Cortex of kidney (tissue), 1 donor: Measurements from ENCODE around the gene HDAC10.
"Not testable (repeated sequence)": the region's sequence is repeated elsewhere in the genome, so short reads cannot be mapped to it uniquely, and the experiment has no call there.

ENCODE experiments used
- DNase-seq: peaks from one replicate; lab custom pipeline; 2025; lab: John Stamatoyannopoulos, UW

HDAC10 gene

GRCh38 chr22:50216684-50217520 lies 34.2 kb downstream of the HDAC10 start:
- DNase-seq, result no peak

- no peak for DNase-seq
Measured at GRCh38 chr22:50216055-50216683, 34.9 kb downstream of the HDAC10 start.

GRCh38 chr22:50215297-50216054 lies 35.6 kb downstream of the HDAC10 start:
- DNase-seq, result no peak

GRCh38 chr22:50213263-50213662 lies 37.8 kb downstream of the HDAC10 start:
- DNase-seq, result no peak

- DNase-seq, result no peak
Measured at GRCh38 chr22:50211147-50211546, 39.9 kb downstream of the HDAC10 start.

- no peak for DNase-seq
Measured at GRCh38 chr22:50210378-50211139, 40.5 kb downstream of the HDAC10 start.

GRCh38 chr22:50209893-50210292 lies 41.2 kb downstream of the HDAC10 start:
- no peak for DNase-seq

GRCh38 chr22:50208939-50209892 lies 41.8 kb downstream of the HDAC10 start:
- no peak for DNase-seq

- no peak for DNase-seq
Measured at GRCh38 chr22:50208430-50208938, 42.6 kb downstream of the HDAC10 start.

GRCh38 chr22:50207383-50208140 lies 43.5 kb downstream of the HDAC10 start:
- no peak for DNase-seq

- DNase-seq, result no peak
Measured at GRCh38 chr22:50206599-50206998, 44.5 kb downstream of the HDAC10 start.

GRCh38 chr22:50205781-50206569 lies 45.1 kb downstream of the HDAC10 start:
- DNase-seq, result no peak

GRCh38 chr22:50204998-50205397 lies 46.1 kb downstream of the HDAC10 start:
- not testable (repeated sequence) for DNase-seq

GRCh38 chr22:50204571-50204970 lies 46.5 kb downstream of the HDAC10 start:
- no peak for DNase-seq

GRCh38 chr22:50203288-50203687 lies 47.8 kb downstream of the HDAC10 start:
- DNase-seq, result no peak

GRCh38 chr22:50202130-50202666 lies 48.9 kb downstream of the HDAC10 start:
- DNase-seq, result no peak

GRCh38 chr22:50201191-50202129 lies 49.6 kb downstream of the HDAC10 start:
- no peak for DNase-seq
